HCT116 (cell line): ENCODE measurements around the gene SLC51A. TPM values are rescaled to one million over a fixed set of nuclear protein-coding genes. Genes with fewer than 3 reads are reported as not detected.

Source experiments
- ATAC-seq: fragments of 200-7000 bp; cut with Tn5 transposase; 2 replicates; pipeline ENCODE4 v1.9.1; 2020; ENCODE audit warnings: mild to moderate bottlenecking, moderate library complexity
- BruUV-seq: library from RNA; stranded (reverse); fragments of 400-500 nt; replicated peaks from 2 replicates; lab custom pipeline; 2021; lab: Mats Ljungman, UMichigan
- CTCF ChIA-PET: fragments of 300-600 bp; sonication (Branson Sonifier 250); formaldehyde crosslinking; loops from one replicate; lab custom pipeline; 2021; ENCODE audit warnings: antibody characterized with exemption; lab: Charles Lee
- POLR2A ChIA-PET: fragments of 300-600, 350-600 bp; sonication (Branson Sonifier 250); formaldehyde crosslinking; loops from one replicate; lab custom pipeline; 2021; ENCODE audit warnings: antibody characterized with exemption; lab: Charles Lee
- RAD21 ChIA-PET, 2 experiments: fragments of 300-600 bp; sonication (Branson Sonifier 250); formaldehyde crosslinking; loops; one replicate each; lab custom pipeline; 2023; ENCODE audit warnings: low total read pairs in 2 of 2; ENCODE audit not compliant: uncharacterized antibody in 2 of 2, unreplicated experiment in 2 of 2, low non-redundant PET in 1 of 2; lab: Charles Lee
- DNase-seq: peaks from one replicate; pipeline ENCODE4 v3.0.0-alpha.2; 2010; ENCODE audit warnings: low read depth, low spot score
- H2AFZ ChIP-seq: fragments of 200-600 bp; shearing (Covaris generic), sonication (generic); 2 replicates; pipeline ENCODE4 v1.6.1; 2017; ENCODE audit warnings: low read depth, mixed run types, mixed read lengths, antibody characterized with exemption, low read length; ENCODE audit not compliant: poor library complexity, severe bottlenecking
- H3K27ac ChIP-seq: 2 replicates; pipeline ENCODE4 v1.5.1; 2012; ENCODE audit warnings: low read depth, low read length
- H3K27me3 ChIP-seq: fragments of 200-600 bp; sonication (generic); 2 replicates; pipeline ENCODE4 v1.6.1; 2016; ENCODE audit warnings: mixed run types, low read length, mixed read lengths; ENCODE audit not compliant: insufficient read depth
- H3K36me3 ChIP-seq, 2 experiments: fragments of 200-500 bp in 1 of 2; fragments of 200-600 bp in 1 of 2; sonication (Bioruptor generic) in 1 of 2; sonication (generic) in 1 of 2; 2 replicates each; pipeline versions ENCODE4 v1.5.1 to v1.6.1; 2014 to 2016; ENCODE audit warnings: low read length in 2 of 2, inconsistent platforms in 1 of 2, mixed read lengths in 1 of 2, mixed run types in 1 of 2; ENCODE audit not compliant: insufficient read depth in 2 of 2, control insufficient read depth in 1 of 2
- H3K4me1 ChIP-seq, 2 experiments: fragments of 200-600 bp in 1 of 2; sonication (generic) in 1 of 2; 2 replicates each; pipeline versions ENCODE4 v1.5.1 to v1.6.1; 2012 to 2017; ENCODE audit warnings: low read length in 2 of 2, inconsistent platforms in 1 of 2, mild to moderate bottlenecking in 1 of 2, mixed read lengths in 1 of 2, mixed run types in 1 of 2, moderate library complexity in 1 of 2; ENCODE audit not compliant: insufficient read depth in 2 of 2, control insufficient read depth in 1 of 2
- H3K4me2 ChIP-seq: fragments of 200-600 bp; sonication (generic); 2 replicates; pipeline ENCODE4 v1.6.1; 2017; ENCODE audit warnings: mixed run types, low read length, mixed read lengths
- H3K4me3 ChIP-seq, 2 experiments: fragments of 200-600 bp in 1 of 2; sonication (generic) in 1 of 2; replicated peaks in 1 of 2; 2 replicates each; pipeline ENCODE4 v1.5.1; 2011 to 2016; ENCODE audit warnings: low read length in 2 of 2, control low read depth in 1 of 2, low read depth in 1 of 2, mild to moderate bottlenecking in 1 of 2, mixed read lengths in 1 of 2, mixed run types in 1 of 2
- H3K79me2 ChIP-seq: fragments of 200-600 bp; sonication (generic); 2 replicates; pipeline ENCODE4 v1.6.1; 2017; ENCODE audit warnings: mild to moderate bottlenecking, mixed run types, low read length, moderate library complexity, mixed read lengths; ENCODE audit not compliant: insufficient read depth
- H3K9ac ChIP-seq: fragments of 200-600 bp; sonication (generic); 2 replicates; pipeline ENCODE4 v1.6.1; 2016; ENCODE audit warnings: low read length, mixed read lengths
- H3K9me2 ChIP-seq: fragments of 200-600 bp; sonication (generic), shearing (Covaris generic); 2 replicates; pipeline ENCODE4 v1.6.1; 2017; ENCODE audit warnings: mixed run types, mild to moderate bottlenecking, moderate library complexity; ENCODE audit not compliant: insufficient read depth
- H3K9me3 ChIP-seq, 2 experiments: fragments of 200-500 bp in 1 of 2; fragments of 200-600 bp in 1 of 2; sonication (Bioruptor generic) in 1 of 2; sonication (generic) in 1 of 2; 2 replicates each; pipeline ENCODE4 v1.6.1; 2014 to 2017; ENCODE audit warnings: low read length in 2 of 2, mixed read lengths in 2 of 2, inconsistent platforms in 1 of 2, low read depth in 1 of 2, mild to moderate bottlenecking in 1 of 2, mixed run types in 1 of 2, moderate library complexity in 1 of 2; ENCODE audit not compliant: control insufficient read depth in 1 of 2, insufficient read depth in 1 of 2
- H4K20me1 ChIP-seq: fragments of 200-600 bp; sonication (generic), shearing (Covaris generic); 2 replicates; pipeline ENCODE4 v1.6.1; 2017; ENCODE audit warnings: mixed run types, mild to moderate bottlenecking, moderate library complexity; ENCODE audit not compliant: insufficient read depth
- CBX3 ChIP-seq: IDR thresholded peaks from 2 replicates; pipeline ENCODE4 v1.6.1; 2012; ENCODE audit warnings: low read depth
- CEBPB ChIP-seq: IDR thresholded peaks from 2 replicates; pipeline ENCODE4 v1.6.1; 2012; ENCODE audit warnings: low read depth
- EGR1 ChIP-seq: IDR thresholded peaks from 2 replicates; pipeline ENCODE4 v1.6.1; 2012; ENCODE audit warnings: low read depth
- ELF1 ChIP-seq: IDR thresholded peaks from 2 replicates; pipeline ENCODE4 v1.6.1; 2012; ENCODE audit warnings: low read depth, borderline replicate concordance
- EZH2phosphoT487 ChIP-seq: fragments of 200-600 bp; IDR thresholded peaks from 2 replicates; pipeline ENCODE4 v1.6.1; 2018; ENCODE audit warnings: antibody characterized with exemption, borderline replicate concordance
- FOSL1 ChIP-seq: IDR thresholded peaks from 2 replicates; pipeline ENCODE4 v1.6.1; 2012; ENCODE audit warnings: low read depth
- JUND ChIP-seq: IDR thresholded peaks from 2 replicates; pipeline ENCODE4 v1.6.1; 2012
- POLR2A ChIP-seq: IDR thresholded peaks from 2 replicates; pipeline ENCODE4 v1.7.0; 2011; ENCODE audit warnings: borderline replicate concordance; ENCODE audit not compliant: insufficient read depth, insufficient read length; ENCODE audit errors: extremely low read depth
- POLR2AphosphoS5 ChIP-seq: IDR thresholded peaks from 2 replicates; pipeline ENCODE4 v1.6.1; 2011; ENCODE audit warnings: mild to moderate bottlenecking, low read depth, low read length, moderate library complexity
- RAD21 ChIP-seq: IDR thresholded peaks from 2 replicates; pipeline ENCODE4 v1.6.1; 2012; ENCODE audit warnings: low read depth, mild to moderate bottlenecking
- SP1 ChIP-seq: IDR thresholded peaks from 2 replicates; pipeline ENCODE4 v1.6.1; 2012; ENCODE audit warnings: low read depth
- YY1 ChIP-seq: IDR thresholded peaks from 2 replicates; pipeline ENCODE4 v1.6.1; 2011; ENCODE audit warnings: low read length, low read depth, moderate library complexity, mild to moderate bottlenecking; ENCODE audit not compliant: insufficient replicate concordance; ENCODE audit errors: extremely low read depth
- ZNF274 ChIP-seq: fragments of 200-500 bp; sonication (Bioruptor generic); IDR thresholded peaks from 2 replicates; pipeline ENCODE4 v1.6.1; 2014; ENCODE audit warnings: mild to moderate bottlenecking, low read depth, low read length, inconsistent platforms
- intact Hi-C: fragments of 100-400 bp; cut with micrococcal nuclease; formaldehyde crosslinking; loops from 2 replicates; pipeline ENCODE4 v1.10.0; 2022
- total RNA-seq: library from RNA; stranded (reverse); gene quantifications from one replicate; pipeline ENCODE4 v1.2.1, GENCODE V29; 2021; ENCODE audit not compliant: unreplicated experiment
- TF ChIP-seq, protein P1 (sequence below): IDR thresholded peaks from 2 replicates; pipeline ENCODE4 v1.6.1; 2012
- TF ChIP-seq, protein P2 (sequence below): IDR thresholded peaks from 2 replicates; pipeline ENCODE4 v1.6.1; 2012
- TF ChIP-seq, protein P3 (sequence below): IDR thresholded peaks from 2 replicates; pipeline ENCODE4 v1.6.1; 2012; ENCODE audit warnings: low read depth
- TF ChIP-seq, protein P4 (sequence below), 3 experiments: fragments of 200-600 bp in 1 of 3; sonication (generic) in 1 of 3; IDR thresholded peaks in 2 of 3; conservative IDR thresholded peaks in 1 of 3; 2 replicates each; pipeline ENCODE4 v1.5.1; 2012 to 2017; ENCODE audit warnings: low read depth in 2 of 3, low read length in 2 of 3, antibody characterized with exemption in 1 of 3, borderline replicate concordance in 1 of 3, control low read depth in 1 of 3, mild to moderate bottlenecking in 1 of 3, mixed read lengths in 1 of 3, mixed run types in 1 of 3, moderate library complexity in 1 of 3; ENCODE audit not compliant: insufficient read depth in 1 of 3
- TF ChIP-seq, protein P5 (sequence below): IDR thresholded peaks from 2 replicates; pipeline ENCODE4 v1.6.1; 2011; ENCODE audit warnings: mild to moderate bottlenecking, low read length, moderate library complexity; ENCODE audit not compliant: insufficient replicate concordance; ENCODE audit errors: extremely low read depth

The SLC51A gene
- total RNA-seq, 1 experiment from 2014 or later: not detected

DNA sequence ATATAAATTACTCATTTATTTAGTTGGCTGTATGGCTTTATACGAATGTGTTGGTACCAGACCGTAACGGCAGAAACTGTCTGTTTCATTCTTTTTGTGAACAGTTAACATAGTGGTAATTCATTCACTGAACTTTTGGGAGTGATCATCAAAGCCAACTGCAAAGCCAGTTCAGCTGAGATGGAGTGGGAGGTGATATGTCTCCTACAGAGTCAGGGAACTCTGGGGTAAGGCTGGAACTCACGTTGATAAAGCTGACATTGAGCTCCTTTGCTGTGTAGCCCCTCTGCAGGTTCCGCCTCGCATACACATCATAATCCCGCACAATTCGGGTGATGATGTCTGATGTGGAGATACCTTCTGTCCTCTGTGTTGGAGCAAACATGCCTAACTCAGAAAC, 25.4 kb downstream of the SLC51A start:
- no peaks in the 10 kb centered on the region for H3K79me2 ChIP-seq
- TF ChIP-seq POLR2A: no peak
- TF ChIP-seq ZNF274: no peak
- TF ChIP-seq, protein P1, sequence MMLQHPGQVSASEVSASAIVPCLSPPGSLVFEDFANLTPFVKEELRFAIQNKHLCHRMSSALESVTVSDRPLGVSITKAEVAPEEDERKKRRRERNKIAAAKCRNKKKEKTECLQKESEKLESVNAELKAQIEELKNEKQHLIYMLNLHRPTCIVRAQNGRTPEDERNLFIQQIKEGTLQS: no peak
- TF ChIP-seq CEBPB: no peak
- TF ChIP-seq ELF1: no peak
- TF ChIP-seq, protein P2, sequence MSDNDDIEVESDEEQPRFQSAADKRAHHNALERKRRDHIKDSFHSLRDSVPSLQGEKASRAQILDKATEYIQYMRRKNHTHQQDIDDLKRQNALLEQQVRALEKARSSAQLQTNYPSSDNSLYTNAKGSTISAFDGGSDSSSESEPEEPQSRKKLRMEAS: no peak
- TF ChIP-seq, protein P3, sequence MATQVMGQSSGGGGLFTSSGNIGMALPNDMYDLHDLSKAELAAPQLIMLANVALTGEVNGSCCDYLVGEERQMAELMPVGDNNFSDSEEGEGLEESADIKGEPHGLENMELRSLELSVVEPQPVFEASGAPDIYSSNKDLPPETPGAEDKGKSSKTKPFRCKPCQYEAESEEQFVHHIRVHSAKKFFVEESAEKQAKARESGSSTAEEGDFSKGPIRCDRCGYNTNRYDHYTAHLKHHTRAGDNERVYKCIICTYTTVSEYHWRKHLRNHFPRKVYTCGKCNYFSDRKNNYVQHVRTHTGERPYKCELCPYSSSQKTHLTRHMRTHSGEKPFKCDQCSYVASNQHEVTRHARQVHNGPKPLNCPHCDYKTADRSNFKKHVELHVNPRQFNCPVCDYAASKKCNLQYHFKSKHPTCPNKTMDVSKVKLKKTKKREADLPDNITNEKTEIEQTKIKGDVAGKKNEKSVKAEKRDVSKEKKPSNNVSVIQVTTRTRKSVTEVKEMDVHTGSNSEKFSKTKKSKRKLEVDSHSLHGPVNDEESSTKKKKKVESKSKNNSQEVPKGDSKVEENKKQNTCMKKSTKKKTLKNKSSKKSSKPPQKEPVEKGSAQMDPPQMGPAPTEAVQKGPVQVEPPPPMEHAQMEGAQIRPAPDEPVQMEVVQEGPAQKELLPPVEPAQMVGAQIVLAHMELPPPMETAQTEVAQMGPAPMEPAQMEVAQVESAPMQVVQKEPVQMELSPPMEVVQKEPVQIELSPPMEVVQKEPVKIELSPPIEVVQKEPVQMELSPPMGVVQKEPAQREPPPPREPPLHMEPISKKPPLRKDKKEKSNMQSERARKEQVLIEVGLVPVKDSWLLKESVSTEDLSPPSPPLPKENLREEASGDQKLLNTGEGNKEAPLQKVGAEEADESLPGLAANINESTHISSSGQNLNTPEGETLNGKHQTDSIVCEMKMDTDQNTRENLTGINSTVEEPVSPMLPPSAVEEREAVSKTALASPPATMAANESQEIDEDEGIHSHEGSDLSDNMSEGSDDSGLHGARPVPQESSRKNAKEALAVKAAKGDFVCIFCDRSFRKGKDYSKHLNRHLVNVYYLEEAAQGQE: no peak
- no peak for TF ChIP-seq EGR1
- no peak for TF ChIP-seq POLR2AphosphoS5
- TF ChIP-seq, protein P4, sequence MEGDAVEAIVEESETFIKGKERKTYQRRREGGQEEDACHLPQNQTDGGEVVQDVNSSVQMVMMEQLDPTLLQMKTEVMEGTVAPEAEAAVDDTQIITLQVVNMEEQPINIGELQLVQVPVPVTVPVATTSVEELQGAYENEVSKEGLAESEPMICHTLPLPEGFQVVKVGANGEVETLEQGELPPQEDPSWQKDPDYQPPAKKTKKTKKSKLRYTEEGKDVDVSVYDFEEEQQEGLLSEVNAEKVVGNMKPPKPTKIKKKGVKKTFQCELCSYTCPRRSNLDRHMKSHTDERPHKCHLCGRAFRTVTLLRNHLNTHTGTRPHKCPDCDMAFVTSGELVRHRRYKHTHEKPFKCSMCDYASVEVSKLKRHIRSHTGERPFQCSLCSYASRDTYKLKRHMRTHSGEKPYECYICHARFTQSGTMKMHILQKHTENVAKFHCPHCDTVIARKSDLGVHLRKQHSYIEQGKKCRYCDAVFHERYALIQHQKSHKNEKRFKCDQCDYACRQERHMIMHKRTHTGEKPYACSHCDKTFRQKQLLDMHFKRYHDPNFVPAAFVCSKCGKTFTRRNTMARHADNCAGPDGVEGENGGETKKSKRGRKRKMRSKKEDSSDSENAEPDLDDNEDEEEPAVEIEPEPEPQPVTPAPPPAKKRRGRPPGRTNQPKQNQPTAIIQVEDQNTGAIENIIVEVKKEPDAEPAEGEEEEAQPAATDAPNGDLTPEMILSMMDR (IDR thresholded peaks at IDR 0.05 in 2 of 3, conservative IDR thresholded peaks at IDR 0.05 in 1 of 3; ENCODE audit: borderline replicate concordance in 1 of 3, insufficient read depth in 1 of 3, low read depth in 2 of 3, low read length in 2 of 3): no peak
- TF ChIP-seq, protein P5, sequence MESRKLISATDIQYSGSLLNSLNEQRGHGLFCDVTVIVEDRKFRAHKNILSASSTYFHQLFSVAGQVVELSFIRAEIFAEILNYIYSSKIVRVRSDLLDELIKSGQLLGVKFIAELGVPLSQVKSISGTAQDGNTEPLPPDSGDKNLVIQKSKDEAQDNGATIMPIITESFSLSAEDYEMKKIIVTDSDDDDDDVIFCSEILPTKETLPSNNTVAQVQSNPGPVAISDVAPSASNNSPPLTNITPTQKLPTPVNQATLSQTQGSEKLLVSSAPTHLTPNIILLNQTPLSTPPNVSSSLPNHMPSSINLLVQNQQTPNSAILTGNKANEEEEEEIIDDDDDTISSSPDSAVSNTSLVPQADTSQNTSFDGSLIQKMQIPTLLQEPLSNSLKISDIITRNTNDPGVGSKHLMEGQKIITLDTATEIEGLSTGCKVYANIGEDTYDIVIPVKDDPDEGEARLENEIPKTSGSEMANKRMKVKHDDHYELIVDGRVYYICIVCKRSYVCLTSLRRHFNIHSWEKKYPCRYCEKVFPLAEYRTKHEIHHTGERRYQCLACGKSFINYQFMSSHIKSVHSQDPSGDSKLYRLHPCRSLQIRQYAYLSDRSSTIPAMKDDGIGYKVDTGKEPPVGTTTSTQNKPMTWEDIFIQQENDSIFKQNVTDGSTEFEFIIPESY: no peak
- no peak for TF ChIP-seq JUND
- TF ChIP-seq YY1: no peak
- TF ChIP-seq EZH2phosphoT487: no peak
- TF ChIP-seq RAD21: no peak
- TF ChIP-seq SP1: no peak
- no peak for TF ChIP-seq FOSL1
- no peak for TF ChIP-seq CBX3
- TF ChIP-seq, all 23 proteins: peak for 0
- H3K27me3 ChIP-seq: no peaks in the 10 kb centered on the region
- no peak overlapping the region for H2AFZ ChIP-seq
- intact Hi-C loops: no loop called here
- H3K36me3 ChIP-seq: peaks cover 10 to 18% of the 10 kb centered on the region in 2 experiments; a peak in 3 of 4 replicates
- H3K27ac ChIP-seq: no peak overlapping the region
- no peak overlapping the region for H3K9ac ChIP-seq
- BruUV-seq: no TSS peak
- no peak for DNase-seq
- no peak overlapping the region for H3K4me2 ChIP-seq
- H3K4me3 ChIP-seq: no peak overlapping the region
- H4K20me1 ChIP-seq: no peaks in the 10 kb centered on the region
- no peaks in the 10 kb centered on the region for H3K4me1 ChIP-seq
- no peaks in the 10 kb centered on the region for H3K9me3 ChIP-seq
- ChIA-PET RAD21 (no interaction called here), POLR2A (no interaction called here), CTCF (interaction anchor here (1.2 kb wide), 1 partner anchor 12 kb away, joined by 3 read pairs; no protein-coding TSS in a partner anchor)
- no peak for ATAC-seq
- no peaks in the 10 kb centered on the region for H3K9me2 ChIP-seq
